WI38 (cell line): ENCODE measurements around the gene BUB1.

ENCODE experiments used
- H3K4me3 ChIP-seq: 2 replicates; pipeline ENCODE4 v1.5.1; 2011; ENCODE audit warnings: low read depth, mild to moderate bottlenecking, control low read depth, low read length
- TF ChIP-seq, protein P1 (sequence below): IDR thresholded peaks from 2 replicates; pipeline ENCODE4 v1.5.1; 2012; ENCODE audit warnings: low read depth, mild to moderate bottlenecking, control low read depth, low read length

Gene BUB1

DNA sequence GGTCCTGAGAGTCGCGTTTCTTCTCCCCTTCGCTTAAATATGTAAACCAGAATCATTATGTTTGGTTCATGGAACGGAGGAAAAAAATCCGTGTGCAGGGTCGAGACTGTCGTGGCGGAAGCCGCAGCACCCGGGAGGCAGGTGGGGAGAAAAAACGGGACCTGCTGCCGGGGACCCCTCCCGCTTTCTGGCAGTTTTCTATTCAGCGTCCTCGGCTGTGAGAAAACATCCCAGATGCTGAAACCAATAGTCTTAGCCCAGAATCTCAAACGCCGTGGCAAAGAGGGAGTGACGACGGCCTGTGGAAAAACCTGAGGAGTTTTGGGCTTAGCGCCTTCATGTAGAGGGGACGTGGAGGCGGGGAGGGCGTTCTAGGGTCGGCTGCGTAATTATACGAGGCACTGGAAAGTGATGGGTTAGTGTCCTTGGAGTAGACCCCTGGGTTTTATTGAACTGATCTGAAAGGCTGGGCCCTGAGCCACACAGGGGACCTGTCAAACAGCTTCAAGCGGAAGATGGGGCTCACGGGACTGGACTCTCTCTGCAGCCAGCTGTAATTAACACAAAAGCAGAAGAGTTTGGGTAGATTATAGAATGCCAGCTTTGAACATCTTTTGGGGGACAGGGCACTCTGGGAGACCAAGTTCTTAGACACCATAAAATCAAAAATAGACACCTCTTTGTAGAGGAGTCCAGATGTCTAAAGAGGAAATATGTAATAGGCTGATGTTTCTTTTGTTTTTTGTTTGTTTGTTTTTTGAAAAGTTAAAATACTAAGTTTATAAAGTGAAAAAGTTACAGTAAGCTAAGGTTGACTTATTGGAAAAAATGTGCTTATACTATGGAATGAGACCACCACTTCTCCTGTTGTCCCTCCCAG lies 834 bp upstream of the BUB1 start:
- TF ChIP-seq, protein P1, sequence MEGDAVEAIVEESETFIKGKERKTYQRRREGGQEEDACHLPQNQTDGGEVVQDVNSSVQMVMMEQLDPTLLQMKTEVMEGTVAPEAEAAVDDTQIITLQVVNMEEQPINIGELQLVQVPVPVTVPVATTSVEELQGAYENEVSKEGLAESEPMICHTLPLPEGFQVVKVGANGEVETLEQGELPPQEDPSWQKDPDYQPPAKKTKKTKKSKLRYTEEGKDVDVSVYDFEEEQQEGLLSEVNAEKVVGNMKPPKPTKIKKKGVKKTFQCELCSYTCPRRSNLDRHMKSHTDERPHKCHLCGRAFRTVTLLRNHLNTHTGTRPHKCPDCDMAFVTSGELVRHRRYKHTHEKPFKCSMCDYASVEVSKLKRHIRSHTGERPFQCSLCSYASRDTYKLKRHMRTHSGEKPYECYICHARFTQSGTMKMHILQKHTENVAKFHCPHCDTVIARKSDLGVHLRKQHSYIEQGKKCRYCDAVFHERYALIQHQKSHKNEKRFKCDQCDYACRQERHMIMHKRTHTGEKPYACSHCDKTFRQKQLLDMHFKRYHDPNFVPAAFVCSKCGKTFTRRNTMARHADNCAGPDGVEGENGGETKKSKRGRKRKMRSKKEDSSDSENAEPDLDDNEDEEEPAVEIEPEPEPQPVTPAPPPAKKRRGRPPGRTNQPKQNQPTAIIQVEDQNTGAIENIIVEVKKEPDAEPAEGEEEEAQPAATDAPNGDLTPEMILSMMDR = no peak
- peak overlapping the region; percentile 92 for H3K4me3 ChIP-seq

GRCh38 chr2:110677080-110677479 lies 783 bp downstream of the BUB1 start:
- TF ChIP-seq, protein P1 = no peak
- peak overlapping the region; percentile 92 for H3K4me3 ChIP-seq

GRCh38 chr2:110675679-110676078 lies 2.2 kb downstream of the BUB1 start:
- TF ChIP-seq, protein P1 = no peak
- H3K4me3 ChIP-seq = no peak overlapping the region

DNA sequence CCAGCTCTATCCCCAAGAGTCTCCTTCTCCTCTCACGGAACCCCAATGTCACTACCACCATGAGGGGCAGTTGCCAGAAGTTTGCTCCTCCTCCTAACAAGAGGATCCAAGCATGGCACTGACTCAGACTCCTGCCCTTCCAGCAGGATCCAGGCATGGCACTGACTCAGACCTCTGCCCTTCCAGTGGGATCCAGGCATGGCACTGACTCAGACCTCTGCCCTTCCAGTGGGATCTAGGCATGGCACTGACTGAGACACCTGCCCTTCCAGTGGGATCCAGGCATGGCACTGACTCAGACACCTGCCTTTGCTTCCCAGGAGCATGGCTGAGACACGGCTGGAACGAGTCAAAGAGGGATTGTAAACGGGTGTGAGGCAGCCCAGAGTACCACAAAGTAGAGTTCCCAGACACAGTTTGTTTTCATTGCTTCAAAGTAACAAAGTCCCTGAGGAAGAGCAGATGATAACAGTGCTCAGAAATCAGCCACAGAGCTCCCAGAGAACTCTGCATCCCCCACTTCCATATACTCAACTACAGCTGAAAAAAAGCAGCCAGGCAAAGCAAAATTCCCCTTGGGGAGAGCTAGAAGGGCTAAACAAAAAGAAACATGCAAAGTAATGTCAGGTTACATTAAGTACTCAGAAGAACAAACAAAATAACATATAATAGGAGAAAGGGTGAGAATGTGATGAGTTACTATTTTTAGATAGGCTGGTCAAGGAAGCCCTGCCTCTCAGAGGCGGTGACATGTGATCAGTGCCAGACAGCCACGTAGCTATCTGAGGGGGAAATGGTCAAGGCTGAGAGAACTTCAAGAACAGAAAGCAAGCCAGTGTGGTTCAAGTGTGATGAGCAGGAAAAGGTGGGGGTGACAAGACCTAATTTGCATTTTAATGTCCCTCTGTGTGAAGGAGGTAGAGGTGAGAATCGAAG lies 3.0 kb downstream of the BUB1 start:
- peak overlapping the region; percentile 3; the same call in 1 of the 2 replicates for H3K4me3 ChIP-seq
- TF ChIP-seq, protein P1 = no peak

GRCh38 chr2:110673201-110673600 lies 4.7 kb downstream of the BUB1 start:
- TF ChIP-seq, protein P1 = no peak
- H3K4me3 ChIP-seq = no peak overlapping the region

DNA sequence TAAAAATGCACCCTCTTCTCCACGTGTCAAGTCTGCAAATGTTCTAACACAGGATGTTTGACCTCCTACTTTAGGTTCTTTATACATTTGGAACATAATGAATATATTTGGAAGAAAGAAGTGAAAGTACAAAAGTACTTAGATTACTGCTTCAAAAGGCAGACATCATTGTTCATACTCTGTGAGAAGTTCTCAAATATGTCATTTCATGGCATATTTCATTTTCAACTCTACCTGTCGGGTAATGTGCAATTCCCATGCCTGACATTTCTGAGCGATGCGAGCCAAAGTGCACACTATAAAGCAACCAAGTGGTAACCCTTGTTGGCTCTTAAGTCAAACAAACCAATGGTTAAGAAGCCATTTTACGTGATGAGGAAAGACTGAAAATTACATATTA lies 7.0 kb downstream of the BUB1 start:
- TF ChIP-seq, protein P1 = no peak
- no peak overlapping the region for H3K4me3 ChIP-seq
